Measurements from ENCODE around the gene ARL5B.
"Not testable (repeated sequence)": the region's sequence is repeated elsewhere in the genome, so short reads cannot be mapped to it uniquely, and the experiment has no call there.

ARL5B gene

GRCh38 chr10:18659125-18659818 is at the start of gene ARL5B:
Gene ARL5B (plus strand): TSS chr10:18659431. CDS start chr10:18659638, 207 bp downstream.
- peak; percentile 96 for DNase-seq (ENCODE audit: low read depth)

- DNase-seq (ENCODE audit: low read depth): no peak
These were observed 48.7 kb upstream of the ARL5B start for GRCh38 chr10:18610517-18610916.

- DNase-seq (ENCODE audit: low read depth): no peak
These were observed 48.1 kb upstream of the ARL5B start for GRCh38 chr10:18611168-18611567.

GRCh38 chr10:18615618-18616017 is 43.6 kb upstream of the ARL5B start:
- no peak for DNase-seq (ENCODE audit: low read depth)

GRCh38 chr10:18616337-18616736 is 42.9 kb upstream of the ARL5B start:
- DNase-seq (ENCODE audit: low read depth): no peak

- DNase-seq (ENCODE audit: low read depth): no peak
These were observed 40.2 kb upstream of the ARL5B start for GRCh38 chr10:18619016-18619415.

GRCh38 chr10:18620856-18621255 is 38.4 kb upstream of the ARL5B start:
- no peak for DNase-seq (ENCODE audit: low read depth)

- DNase-seq (ENCODE audit: low read depth): not testable (repeated sequence)
These were observed 35.6 kb upstream of the ARL5B start for GRCh38 chr10:18623671-18624070.

GRCh38 chr10:18625886-18626285 is 33.3 kb upstream of the ARL5B start:
- no peak for DNase-seq (ENCODE audit: low read depth)

- peak; percentile 41 for DNase-seq (ENCODE audit: low read depth)
These were observed 31.7 kb upstream of the ARL5B start for GRCh38 chr10:18627452-18628018.

- not testable (repeated sequence) for DNase-seq (ENCODE audit: low read depth)
These were observed 26.7 kb upstream of the ARL5B start for GRCh38 chr10:18632500-18632899.

GRCh38 chr10:18635995-18636394 is 23.2 kb upstream of the ARL5B start:
- DNase-seq (ENCODE audit: low read depth): no peak

- DNase-seq (ENCODE audit: low read depth): not testable (repeated sequence)
These were observed 21.8 kb upstream of the ARL5B start for GRCh38 chr10:18637400-18637799.

GRCh38 chr10:18639719-18640118 is 19.5 kb upstream of the ARL5B start:
- DNase-seq (ENCODE audit: low read depth): not testable (repeated sequence)

- no peak for DNase-seq (ENCODE audit: low read depth)
These were observed 12.1 kb upstream of the ARL5B start for GRCh38 chr10:18647151-18647550.

- DNase-seq (ENCODE audit: low read depth): no peak
These were observed 11.3 kb upstream of the ARL5B start for GRCh38 chr10:18647945-18648344.

GRCh38 chr10:18649364-18649959 is 9.8 kb upstream of the ARL5B start:
- DNase-seq (ENCODE audit: low read depth): no peak

- no peak for DNase-seq (ENCODE audit: low read depth)
These were observed 8.7 kb upstream of the ARL5B start for GRCh38 chr10:18650404-18650997.

- peak; percentile 89 for DNase-seq (ENCODE audit: low read depth)
These were observed 7.8 kb upstream of the ARL5B start, which contains the start of gene NSUN6 for GRCh38 chr10:18651324-18652007. Gene NSUN6 (minus strand): TSS chr10:18651587. CDS start chr10:18651203, 384 bp downstream.

- DNase-seq (ENCODE audit: low read depth): no peak
These were observed 6.1 kb upstream of the ARL5B start for GRCh38 chr10:18653112-18653511.

GRCh38 chr10:18656724-18657123 is 2.5 kb upstream of the ARL5B start:
- DNase-seq (ENCODE audit: low read depth): no peak

All from activated gamma-delta T cell treated with anti-CD3 and anti-CD28 coated beads, Interleukin-2, amount 50 U/mL, for 16 hours (primary cell).